A204.1 (cell line): ENCODE data around the gene NPLOC4.
A peak's percentile ranks its signal among the peaks of the same experiment; 100 is the strongest.

Source experiments
- FAIRE-seq: peaks from 2 replicates; lab custom pipeline; 2012; peaks lifted over from hg19 to GRCh38; lab: Jason Lieb, UNC

NPLOC4 gene

GRCh38 chr17:81636505-81637288 lies at the start of gene NPLOC4, which contains the start of gene TSPAN10:
Gene NPLOC4, minus strand, starts transcription at chr17:81637112. Its CDS starts 182 bp downstream, at chr17:81636930.
Gene TSPAN10, plus strand, starts transcription at chr17:81637196. Its CDS starts 5,217 bp downstream, at chr17:81642413.
- FAIRE-seq, result no peak

- FAIRE-seq, result no peak
Observed at GRCh38 chr17:81686614-81687013, 49.7 kb upstream of the NPLOC4 start.

- no peak for FAIRE-seq
Observed at GRCh38 chr17:81685108-81685507, 48.2 kb upstream of the NPLOC4 start.

- FAIRE-seq, result no peak
Observed at GRCh38 chr17:81684442-81684911, 47.6 kb upstream of the NPLOC4 start.

GRCh38 chr17:81683584-81684441 lies 46.9 kb upstream of the NPLOC4 start, which contains the start of the genes ARL16 and HGS:
Gene ARL16, minus strand, starts transcription at chr17:81683797. Its CDS starts 44 bp downstream, at chr17:81683753.
Gene HGS, plus strand, starts transcription at chr17:81684011. Its CDS starts 56 bp downstream, at chr17:81684067.
- FAIRE-seq, result peak; percentile 97

GRCh38 chr17:81683208-81683583 lies 46.3 kb upstream of the NPLOC4 start:
- no peak for FAIRE-seq

GRCh38 chr17:81682565-81683207 lies 45.8 kb upstream of the NPLOC4 start:
- FAIRE-seq, result no peak

GRCh38 chr17:81681672-81682071 lies 44.8 kb upstream of the NPLOC4 start:
- no peak for FAIRE-seq

- FAIRE-seq, result no peak
Observed at GRCh38 chr17:81680150-81680549, 43.2 kb upstream of the NPLOC4 start.

GRCh38 chr17:81676906-81677305 lies 40.0 kb upstream of the NPLOC4 start:
- no peak for FAIRE-seq

GRCh38 chr17:81675515-81676221 lies 38.8 kb upstream of the NPLOC4 start:
- FAIRE-seq, result peak; percentile 75

- no peak for FAIRE-seq
Observed at GRCh38 chr17:81673561-81674258, 36.8 kb upstream of the NPLOC4 start.

- no peak for FAIRE-seq
Observed at GRCh38 chr17:81672954-81673353, 36.0 kb upstream of the NPLOC4 start.

- no peak for FAIRE-seq
Observed at GRCh38 chr17:81672504-81672903, 35.6 kb upstream of the NPLOC4 start.

- no peak for FAIRE-seq
Observed at GRCh38 chr17:81667754-81668153, 30.8 kb upstream of the NPLOC4 start.

- FAIRE-seq, result no peak
Observed at GRCh38 chr17:81666342-81667191, 29.7 kb upstream of the NPLOC4 start, which contains the start of the genes CCDC137 and OXLD1. Gene CCDC137, plus strand, starts transcription at chr17:81666737. Its CDS starts 30 bp downstream, at chr17:81666767. Gene OXLD1, minus strand, starts transcription at chr17:81666605. Its CDS starts 28 bp downstream, at chr17:81666577.

GRCh38 chr17:81666092-81666341 lies 29.1 kb upstream of the NPLOC4 start:
- FAIRE-seq, result no peak

GRCh38 chr17:81665205-81666091 lies 28.5 kb upstream of the NPLOC4 start:
- FAIRE-seq, result no peak

- FAIRE-seq, result no peak
Observed at GRCh38 chr17:81664051-81664470, 27.1 kb upstream of the NPLOC4 start.
